ENCODE results near the gene C6orf120.

GRCh38 chr6:169746556-169746955, 44.6 kb downstream of the C6orf120 start:
- TF ChIP-seq CTCF (IDR thresholded peaks at IDR 0.05): no peak
- TF ChIP-seq POLR2A (IDR thresholded peaks at IDR 0.05): no peak
- no peak for TF ChIP-seq POLR2AphosphoS5 (IDR thresholded peaks at IDR 0.05; ENCODE audit: insufficient read depth in 1 of 2, low read depth in 1 of 2)
